Activated CD8-positive, alpha-beta memory T cell treated with anti-CD3 and anti-CD28 coated beads, Interleukin-2, amount 50 U/mL, for 24 hours (primary cell): Measurements from ENCODE around the gene KLHL29.

Experiments used
- DNase-seq: peaks from one replicate; pipeline ENCODE4 v3.0.0-alpha.2; 2020; ENCODE audit errors: extremely low read depth

Gene KLHL29

DNA sequence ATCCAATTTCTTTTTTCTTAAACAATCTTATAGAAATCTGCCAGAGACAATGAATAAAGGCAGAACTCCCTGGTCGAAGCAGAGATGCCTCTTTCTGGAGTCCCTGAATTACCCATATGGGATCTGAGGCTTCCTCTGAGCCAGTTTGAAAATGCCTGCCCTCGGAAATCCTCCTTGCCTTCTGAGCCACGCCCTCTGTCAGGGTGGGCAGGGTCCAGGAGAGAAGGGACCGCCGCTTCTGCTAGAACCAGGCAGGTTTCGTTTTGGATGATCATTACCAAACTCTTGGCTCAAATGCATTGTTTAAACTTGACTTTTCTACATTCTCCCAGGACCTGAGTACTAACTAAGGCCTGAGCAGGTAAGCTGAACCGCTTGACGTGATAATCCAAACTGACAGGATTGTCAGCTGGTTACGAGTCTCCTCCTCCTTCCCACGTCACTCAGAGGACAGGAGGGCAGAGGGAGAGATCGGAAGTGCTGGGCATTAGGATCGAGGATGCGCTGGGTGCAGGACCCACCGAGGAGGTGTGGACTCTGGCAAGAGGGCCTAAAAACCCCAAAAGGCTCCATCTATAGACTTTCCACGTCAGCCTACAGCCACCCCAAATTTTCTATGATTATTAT is 128.4 kb downstream of the KLHL29 start:
- no peak for DNase-seq

DNA sequence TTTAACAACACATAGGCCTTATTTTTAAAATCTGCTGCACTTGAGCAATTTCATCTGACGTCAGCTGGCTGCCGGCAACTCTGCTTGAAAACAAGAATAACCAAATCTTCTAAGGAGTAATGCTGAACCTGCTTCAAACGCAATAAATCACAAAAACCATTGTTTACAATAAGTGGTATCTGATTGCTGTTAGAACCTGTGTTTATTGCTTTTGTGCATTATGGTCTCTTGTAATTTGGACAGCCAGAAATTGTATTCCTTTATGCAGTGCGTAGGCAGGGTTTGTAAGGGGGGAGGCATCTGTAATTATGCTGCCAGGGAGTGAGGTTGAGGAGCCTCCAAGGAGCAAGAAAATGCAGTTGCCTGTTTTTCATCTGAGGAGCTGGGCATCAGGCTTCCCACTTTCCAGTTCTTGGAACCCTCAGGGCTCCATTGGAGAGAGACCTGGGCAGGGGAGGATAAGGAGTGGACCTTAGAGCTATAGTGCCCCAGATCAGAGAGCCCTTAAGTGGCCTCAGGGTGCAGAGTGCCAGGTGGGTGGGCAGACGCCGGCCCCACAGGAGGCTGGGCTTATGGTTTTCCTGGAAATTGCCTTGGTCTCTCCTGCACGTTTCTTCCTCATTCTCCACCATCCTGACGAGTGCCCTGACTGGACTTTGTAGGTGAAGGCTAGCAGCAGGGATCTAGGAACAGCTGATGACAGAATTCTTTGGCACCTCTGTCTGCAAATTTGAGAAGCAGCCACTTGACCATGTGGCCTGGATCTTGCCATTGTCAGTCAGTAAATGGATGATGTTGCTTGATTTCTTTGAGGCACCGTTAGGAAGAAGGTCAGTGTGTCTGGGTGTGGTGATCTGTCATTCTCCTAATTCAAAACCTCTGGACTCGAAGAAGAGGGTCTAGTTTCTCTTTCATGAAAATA is 129.2 kb downstream of the KLHL29 start:
- no peak for DNase-seq

DNA sequence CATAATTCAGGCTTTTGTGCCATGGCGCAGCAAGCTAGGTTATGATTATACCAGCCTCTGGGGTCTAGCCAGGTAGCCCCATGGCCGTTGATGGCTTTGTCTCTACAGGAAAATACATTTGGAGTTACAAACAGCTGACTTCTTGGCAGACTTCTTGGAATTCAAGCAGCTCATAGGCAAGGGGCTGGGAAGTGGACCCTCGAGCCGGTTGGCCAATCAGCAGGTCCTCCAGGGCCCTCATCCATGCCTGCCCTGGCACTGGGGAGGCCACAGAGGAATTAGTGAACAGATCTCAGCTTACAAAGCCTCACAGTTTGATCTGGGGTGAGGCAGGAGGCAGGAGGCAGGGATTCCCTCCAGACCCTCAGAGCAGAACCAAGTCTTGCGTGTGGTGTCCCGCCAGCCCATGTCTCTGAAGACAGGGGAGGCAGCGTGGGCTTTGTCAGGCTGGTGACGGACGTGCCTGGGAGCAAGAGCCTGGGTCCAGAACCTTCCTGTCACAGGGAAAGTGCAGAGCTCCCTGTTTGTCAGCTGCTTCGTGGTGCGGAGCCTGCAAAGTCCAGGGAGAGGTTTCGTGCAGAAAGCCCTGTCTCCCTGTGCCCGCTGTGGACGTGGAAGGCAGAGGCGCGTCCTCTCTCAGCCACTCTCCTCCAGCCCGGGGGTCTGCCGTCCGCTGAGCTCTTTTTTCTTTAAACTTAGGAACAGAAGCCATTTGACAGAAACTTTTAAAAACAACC is 131.7 kb downstream of the KLHL29 start:
- no peak for DNase-seq

DNA sequence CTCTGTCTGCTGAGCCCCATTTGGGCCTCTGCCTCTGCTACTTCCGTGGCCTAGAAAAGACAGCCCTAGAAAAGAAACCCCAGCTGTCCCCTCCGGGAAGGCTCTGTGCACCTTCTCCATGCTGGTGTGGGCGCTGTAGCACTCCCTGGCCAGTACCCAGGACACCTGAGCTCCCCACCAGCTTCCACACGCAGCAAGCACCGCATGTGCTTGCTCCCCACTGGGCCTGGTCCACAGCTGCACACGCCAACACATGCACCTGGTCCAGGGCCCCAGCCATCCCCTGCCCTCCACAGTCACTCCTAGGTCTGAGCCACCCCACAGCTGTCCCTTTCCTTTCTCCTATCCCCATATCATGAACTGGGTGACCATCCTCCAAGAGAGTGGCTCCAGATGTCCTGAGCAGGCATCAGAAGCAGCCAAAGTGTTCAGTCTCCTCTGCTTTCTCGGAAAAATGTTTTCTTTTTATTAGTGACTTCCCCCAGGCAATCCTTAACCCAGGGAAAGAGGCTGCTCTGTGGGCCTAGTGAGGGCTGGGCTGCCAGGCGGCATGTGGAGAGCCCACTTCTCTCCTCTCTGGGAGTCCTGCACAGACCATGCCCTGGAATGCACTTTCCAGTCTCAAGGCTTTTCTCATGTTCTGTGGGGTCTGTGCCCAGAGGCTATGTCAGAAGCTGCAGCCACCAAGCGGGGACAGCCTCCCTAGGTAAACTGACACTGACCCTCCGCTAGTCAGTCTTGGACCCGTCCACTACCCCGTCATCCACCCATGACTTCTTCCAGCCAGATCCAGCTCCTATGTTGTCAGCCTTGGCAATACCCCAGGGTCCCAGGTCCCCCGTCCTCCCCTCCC is 133.7 kb downstream of the KLHL29 start:
- no peak for DNase-seq

DNA sequence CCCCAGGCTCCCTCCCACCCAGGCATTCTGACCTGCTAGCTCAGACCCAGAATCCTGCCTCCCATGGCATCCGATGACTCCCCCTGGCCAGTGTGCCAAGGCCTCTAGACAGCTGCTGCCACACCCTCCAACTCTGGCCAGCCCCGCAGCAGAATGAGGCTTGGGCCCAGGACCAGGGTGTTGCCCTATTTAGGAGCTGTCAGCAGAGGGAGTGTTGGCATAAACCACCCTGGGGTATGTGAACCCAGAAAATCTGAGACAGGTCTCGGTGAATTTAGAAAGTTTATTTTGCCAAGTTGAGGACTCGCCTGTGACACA is 134.3 kb downstream of the KLHL29 start:
- DNase-seq, result no peak

DNA sequence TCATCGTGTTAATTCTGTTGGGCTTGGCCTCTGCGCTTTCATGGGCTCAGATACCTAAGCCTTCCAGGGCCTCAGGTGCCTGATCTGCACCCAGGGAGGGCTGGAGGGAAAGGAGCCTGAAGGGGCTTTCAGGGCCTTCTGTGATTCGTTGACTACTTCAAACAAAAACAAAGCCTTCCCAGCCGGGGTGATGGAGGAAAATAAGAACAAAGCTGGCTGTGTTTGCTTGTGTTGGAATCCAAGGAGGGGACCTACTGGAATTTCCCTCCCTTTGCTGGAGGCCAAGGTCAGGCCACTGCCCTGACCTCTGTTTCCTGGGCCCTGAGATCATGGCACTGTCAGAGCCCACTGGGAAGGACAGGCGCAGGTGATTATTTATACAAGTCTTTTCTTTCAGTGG is 135.3 kb downstream of the KLHL29 start:
- no peak for DNase-seq

DNA sequence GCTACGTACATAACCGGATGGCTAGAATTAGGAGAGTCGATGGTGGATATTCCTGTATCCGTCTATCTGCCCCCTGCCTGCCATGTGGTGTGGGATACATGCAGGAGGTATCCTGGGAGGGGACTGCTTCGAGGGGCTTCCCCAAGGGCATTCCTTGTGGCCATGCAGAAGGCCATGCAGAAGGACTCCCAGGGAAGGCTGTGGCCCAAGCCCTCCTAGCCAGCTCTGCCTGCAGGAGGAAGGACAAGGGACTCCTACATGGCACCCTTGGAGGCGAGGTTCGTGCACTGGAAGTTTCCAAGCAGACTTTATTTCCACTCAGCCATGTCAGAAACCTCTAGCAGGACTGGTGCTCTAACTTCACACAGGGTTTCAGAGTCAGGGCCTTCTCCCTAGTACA is 136.1 kb downstream of the KLHL29 start:
- no peak for DNase-seq

DNA sequence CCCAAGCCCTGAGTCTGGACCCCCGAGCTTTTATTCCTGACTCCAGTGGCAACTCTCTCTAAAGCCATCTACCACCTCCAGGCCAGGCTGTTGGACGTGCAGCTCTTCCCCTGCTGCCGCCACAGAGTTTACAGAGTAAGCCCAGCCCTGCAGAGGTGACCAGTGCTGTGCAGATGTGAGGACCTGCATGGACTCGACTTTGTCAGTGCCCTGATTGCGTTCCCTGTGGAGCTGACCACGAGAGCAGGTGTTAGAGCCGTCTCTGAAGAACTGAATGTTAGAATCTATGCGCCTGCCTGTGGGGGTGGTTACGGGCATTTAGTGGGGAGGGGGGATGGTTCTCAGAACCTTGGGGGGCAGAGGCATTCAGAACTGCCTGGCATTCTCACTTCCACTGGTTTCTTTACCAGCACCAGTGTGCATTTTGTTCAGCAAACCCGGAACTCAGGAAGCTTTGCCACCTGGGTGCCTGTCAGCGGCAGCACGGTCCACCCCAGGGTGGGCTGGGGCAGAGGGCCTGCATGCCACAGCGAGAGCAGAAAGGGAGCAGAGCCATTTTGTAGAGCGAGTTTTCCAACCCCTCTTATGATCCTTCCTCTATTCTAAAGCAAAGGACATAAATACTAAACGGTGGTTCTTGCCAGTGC is 137.9 kb downstream of the KLHL29 start:
- no peak for DNase-seq

DNA sequence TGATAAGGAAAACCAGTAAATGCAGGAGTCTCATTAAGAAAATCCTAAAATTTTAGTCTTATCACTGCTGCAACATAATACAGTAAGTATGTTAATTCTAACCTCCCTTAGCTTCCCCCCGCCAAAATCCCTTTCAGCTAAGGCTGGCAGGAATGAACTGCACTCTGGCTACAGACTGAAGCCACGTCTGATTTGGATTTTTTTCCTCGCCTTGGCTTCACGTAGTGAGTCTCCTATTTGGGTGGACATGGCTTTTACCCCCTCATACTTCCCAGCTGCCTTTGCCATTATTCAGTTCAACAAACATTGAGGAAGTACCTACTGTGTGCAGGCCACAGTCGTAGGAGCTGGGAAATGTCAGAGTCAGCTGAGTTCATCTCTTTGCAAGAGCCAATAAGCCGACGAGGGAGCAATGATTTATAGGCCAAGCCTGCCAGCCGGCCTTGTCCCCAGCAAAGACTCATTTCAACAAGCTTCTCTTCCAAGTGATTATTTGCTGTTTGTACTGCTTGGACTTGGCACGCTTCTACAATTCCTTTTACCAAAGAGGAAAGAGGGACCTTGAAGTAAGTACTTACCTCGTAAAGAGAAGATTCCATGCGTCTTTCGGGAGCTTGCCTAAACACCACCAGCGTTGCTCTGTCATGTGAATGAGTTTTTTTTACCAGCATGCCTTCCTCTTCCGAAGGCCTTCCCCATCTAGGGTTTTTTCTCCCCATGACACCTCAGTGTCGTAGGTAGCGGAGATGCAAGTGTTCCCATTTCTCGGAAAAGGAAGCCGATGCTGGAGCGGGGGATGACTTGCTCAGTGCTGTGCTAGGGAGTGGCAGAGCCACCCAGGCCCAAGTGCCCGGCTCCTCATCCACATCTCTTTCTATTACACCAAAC is 138.6 kb downstream of the KLHL29 start:
- DNase-seq, result no peak

DNA sequence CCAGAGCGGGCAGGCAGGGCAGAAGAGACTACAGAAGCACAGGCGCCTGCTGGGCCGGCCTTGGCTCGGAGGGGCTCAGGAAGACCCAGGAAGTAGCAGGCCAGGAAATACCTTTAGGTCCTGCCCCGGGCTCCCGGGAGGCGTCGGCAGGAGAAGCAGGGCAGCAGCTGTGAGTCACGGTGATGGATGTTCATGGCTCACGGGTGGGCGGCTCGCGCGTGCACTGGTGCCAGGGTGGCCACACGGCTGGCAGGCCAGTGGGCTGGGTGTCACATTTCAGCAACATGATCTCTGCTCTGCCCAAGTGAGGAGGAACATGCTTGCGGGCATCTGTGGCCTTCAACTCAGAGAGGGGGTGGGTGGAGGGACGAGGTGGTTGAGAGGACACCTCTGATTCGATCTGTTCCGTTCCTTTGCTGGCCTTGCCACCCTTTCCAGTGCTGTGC is 139.3 kb downstream of the KLHL29 start:
- DNase-seq, result no peak

DNA sequence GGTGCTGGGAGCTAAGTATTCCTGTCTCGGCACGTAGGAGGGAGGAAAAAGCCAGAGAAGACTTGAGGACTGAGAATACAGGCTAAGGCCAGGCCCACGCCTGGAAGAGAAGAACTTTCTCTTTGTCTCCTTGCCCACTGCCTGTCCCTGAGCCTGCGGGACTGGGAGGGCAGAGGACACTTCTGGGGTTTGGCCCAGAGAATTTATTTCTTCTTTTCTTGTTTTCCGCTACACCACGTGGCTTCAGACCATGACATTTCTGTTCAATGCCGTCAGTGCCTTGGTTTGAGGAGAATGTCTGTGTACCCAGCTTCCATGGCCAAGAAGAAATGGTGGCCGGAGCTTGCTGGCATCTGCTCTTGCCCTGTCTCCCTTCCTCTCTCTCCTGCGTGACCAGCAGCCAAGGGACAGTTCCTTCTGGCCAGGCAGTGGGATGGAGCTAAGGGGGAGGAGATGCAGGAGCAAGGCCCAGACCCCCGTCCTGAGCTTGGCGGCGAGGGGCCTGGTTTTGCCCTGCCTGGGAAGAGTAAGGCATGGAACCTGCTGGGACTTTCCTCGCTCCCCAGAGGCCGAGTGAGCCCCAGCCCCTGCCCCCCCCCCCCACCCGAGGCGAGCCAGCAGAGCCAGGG is 140.3 kb downstream of the KLHL29 start:
- DNase-seq, result no peak

DNA sequence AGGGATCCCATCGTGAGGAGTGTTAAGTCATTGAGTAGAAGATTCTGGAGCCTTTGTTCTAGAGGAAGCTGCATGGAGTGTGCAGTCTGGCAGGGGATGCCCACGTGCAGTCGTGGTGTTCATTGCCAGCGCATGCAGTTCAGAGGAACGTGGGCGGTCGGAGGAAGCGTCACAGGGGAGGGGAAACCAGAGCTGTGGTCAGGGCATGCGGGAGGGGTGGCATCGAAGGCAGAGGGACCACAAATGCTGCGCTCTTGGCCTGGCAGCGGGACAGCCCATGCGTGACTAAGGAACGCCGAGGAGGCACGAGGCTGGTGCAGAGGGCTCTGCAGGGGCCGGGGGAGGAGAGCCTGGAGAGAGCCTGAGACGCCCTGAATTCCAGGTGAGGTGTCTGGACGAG is 141.1 kb downstream of the KLHL29 start:
- DNase-seq, result no peak

DNA sequence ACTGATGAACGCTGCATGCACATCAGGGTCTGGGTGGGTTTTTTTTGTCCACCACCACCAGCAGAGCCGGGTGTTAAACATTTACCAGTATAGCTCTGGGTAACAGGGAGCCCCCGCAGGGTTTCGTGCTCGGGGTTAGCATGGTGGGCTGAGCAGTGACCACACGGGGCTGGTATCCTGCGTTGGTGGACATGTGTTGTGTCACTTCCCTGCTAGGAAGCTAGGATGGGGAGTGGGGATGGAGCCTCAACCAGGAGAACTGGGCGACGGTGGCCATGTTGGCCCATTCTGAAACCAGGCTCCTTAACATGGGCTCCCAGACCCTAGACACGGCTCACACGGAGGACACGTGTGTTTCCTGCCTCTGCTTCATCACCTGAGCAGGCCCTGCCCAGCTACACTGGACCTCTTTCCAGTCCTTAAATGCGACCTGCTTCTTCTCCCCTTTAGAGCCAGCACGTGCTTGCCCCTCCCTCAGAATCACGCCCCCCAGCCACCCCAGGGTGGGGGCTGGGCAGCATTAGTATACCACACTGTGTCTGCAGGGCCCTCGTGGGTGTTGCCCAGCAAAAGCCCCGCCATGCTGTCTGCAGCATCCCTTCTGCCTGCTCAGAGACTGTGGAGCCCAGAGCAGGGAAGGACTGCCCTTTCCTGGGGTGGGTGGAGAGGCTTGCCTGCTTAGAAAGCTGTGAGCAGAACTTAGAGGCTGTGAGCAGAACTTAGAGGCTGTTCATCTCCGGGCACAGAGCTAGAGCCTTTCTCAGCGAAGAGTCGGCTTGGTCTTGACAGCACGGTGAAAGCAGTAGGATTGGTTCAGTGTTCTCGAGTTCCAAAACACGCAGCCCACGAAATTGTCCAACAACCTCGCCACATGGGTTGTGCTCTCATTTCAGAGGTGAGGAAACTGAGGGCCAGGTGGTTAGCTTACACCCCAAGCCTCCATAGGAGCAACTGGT is 142.1 kb downstream of the KLHL29 start:
- no peak for DNase-seq

DNA sequence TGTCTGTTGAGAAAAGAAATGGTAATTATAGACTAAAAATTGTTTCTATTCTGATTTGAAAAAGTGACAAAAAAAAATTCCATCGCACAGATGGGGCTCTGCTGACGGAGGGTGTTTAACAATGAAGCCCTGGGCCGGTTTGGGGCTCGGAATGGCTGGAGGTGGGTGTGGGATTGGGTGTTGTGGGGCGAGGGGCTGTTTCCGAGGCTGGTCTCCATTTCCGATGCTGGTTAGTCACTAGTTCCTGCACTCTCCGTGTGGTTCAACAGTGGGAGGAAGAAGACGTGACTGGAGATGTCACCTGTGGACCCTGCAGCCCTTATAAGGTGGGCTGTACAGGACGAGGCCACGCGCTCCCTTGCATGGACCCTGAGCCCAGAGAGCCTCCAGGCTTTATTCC is 143.2 kb downstream of the KLHL29 start:
- DNase-seq, result no peak

DNA sequence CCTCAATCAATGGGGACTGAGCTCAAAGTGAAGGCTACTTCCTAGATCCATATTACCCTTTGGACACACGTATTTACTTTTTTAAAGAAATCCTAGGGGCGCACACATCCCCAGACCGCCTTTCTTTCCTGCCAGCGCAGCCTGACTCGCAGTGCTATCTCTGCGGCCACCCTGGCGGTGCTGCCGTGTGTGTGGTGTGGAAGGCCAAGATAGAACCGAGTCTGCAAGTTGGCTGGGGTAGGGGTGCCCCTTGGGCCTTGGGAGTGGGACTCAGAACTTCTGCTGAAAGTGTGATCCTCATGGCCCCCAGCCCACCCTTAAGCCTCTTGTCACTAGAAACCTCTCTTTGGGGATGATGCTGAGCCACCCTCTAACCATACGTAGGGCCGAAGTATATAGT is 143.7 kb downstream of the KLHL29 start:
- no peak for DNase-seq

DNA sequence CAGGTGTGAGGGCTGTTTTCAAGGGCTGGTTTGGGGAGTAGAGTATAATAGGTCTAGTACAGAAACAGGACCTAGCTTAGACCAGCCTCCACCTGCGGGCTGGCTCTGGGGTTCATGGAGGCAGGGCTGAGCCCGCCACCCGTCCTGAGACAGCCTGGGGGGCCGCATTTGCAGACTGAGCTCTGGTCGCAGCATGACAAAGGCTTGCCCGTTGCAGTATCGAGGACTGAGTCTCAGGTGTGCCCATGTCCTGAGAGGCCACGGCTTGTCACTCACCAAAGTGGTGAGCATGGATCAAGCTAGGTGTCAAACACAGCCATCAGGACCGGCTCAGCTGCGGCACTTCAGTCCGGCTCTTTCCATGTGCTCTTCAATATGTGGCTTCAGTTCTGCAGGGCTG is 144.7 kb downstream of the KLHL29 start:
- no peak for DNase-seq

DNA sequence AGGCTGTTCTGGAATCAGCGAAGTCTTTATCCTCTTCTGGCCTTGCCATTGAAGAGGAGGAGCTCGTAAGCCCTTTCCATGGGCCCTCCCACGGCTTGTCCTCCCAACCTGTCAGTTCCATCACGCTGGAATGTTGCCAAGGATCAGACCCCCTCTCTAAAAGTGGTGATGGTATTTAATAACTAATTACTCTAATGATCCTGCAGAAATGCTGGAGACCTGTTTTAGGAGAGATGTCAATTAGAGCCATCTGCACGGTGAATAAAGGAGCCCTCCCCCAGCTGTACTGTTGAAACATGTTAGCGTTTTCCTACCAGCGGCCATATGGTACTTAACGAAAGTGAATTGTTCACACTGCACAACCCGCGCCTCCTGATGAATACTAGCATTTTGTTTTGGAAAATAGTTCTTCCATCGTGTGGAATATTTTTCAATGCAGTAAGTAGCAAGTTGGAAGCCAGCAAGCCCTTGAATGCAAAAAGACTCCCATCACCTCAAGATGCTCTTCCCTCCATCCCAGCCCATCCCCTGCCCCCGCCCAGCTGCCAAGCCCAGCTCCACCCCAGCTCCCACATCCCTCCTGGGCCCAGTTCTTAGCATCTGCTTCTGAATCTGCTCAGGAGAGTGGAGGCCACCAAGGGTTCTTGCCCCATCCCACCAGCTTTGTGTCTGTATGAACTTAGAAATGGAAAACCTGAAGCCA is 145.4 kb downstream of the KLHL29 start:
- no peak for DNase-seq

DNA sequence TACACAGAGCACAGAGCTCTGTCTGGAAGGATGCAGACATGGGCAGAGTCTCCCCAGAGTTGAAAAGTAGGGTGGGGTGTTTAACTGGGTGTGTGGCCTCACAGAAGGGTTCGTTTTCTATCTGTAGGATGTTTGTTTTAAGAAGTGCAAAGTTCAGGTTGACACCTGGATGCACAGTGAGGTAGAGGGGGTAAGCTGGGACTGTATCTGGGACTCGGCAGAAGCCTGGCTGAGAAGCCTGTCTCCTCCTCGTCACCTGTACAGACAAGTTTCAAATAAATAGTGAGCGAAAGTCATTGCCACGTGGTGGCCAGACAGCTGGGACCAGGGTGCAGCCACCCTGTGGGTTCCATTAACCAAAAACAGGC is 145.9 kb downstream of the KLHL29 start:
- no peak for DNase-seq
